ENCODE results near the gene SCTR. TPM values are rescaled to one million over a fixed set of nuclear protein-coding genes. Genes with fewer than 3 reads are reported as not detected.

The SCTR gene
- total RNA-seq, 1 donor from 2014 or later, result not detected

DNA sequence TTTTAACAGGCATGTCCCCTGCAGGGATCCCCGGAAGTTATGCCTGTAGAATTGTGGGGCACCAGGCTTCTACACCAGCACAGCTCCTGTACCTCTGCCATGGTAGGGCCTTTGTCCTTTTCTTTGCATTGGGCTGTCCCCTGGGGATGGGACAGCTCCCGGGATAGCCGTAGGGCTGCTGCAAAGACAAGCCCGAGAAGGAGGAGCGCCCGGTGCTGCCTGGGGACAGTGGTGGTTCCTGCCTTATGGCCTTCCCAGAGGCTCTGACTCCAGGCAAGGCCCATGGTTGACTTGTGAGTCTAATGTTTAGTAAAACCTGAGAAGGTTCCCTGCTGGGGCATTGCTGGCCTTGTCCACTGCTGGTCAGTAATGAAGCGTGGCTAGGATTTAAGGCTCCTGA, 61.7 kb downstream of the SCTR start:
- TF ChIP-seq, protein P1, sequence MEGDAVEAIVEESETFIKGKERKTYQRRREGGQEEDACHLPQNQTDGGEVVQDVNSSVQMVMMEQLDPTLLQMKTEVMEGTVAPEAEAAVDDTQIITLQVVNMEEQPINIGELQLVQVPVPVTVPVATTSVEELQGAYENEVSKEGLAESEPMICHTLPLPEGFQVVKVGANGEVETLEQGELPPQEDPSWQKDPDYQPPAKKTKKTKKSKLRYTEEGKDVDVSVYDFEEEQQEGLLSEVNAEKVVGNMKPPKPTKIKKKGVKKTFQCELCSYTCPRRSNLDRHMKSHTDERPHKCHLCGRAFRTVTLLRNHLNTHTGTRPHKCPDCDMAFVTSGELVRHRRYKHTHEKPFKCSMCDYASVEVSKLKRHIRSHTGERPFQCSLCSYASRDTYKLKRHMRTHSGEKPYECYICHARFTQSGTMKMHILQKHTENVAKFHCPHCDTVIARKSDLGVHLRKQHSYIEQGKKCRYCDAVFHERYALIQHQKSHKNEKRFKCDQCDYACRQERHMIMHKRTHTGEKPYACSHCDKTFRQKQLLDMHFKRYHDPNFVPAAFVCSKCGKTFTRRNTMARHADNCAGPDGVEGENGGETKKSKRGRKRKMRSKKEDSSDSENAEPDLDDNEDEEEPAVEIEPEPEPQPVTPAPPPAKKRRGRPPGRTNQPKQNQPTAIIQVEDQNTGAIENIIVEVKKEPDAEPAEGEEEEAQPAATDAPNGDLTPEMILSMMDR (IDR thresholded peaks at IDR 0.05), result no peak

DNA sequence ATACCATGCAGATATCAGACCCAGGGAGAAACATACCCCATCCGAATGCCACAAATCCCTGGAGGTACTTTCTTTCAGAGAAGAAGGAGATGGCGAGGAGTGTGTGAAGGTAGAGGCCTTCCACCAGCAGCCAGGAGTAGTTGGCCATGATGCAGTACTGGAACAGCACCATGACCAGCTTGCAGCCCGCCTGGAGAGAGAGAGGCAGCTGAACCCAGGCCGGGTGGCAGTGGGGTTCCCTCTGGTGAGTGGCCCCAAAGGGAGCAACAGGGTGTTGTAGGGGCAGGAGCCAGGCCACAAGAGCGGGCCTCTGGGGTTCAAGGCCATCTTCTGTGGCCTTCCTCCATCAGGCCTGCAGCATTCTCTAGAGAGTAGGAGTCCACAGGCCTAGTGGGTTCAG, 62.5 kb downstream of the SCTR start:
- no peak for DNase-seq (ENCODE audit: low spot score)
- H3K4me1 ChIP-seq, result no peaks in the 10 kb centered on the region
- no peak overlapping the region for H3K9ac ChIP-seq
- H4K20me1 ChIP-seq (ENCODE audit: low read depth), result no peaks in the 10 kb centered on the region
- no peak overlapping the region for H3K4me2 ChIP-seq
- no peak for TF ChIP-seq EZH2phosphoT487 (IDR thresholded peaks at IDR 0.05)
- TF ChIP-seq, protein P1 (IDR thresholded peaks at IDR 0.05), result no peak
- no peak for TF ChIP-seq EZH2 (IDR thresholded peaks at IDR 0.05)
- Mint-ChIP-seq H3K9me3 (no peaks in the 10 kb centered on the region), H3K4me3 (no peak overlapping the region), H3K36me3 (no peaks in the 10 kb centered on the region), H3K27ac (no peak overlapping the region), H3K4me1 (peaks cover 3% of the 10 kb centered on the region), H3K27me3 (ENCODE audit: insufficient read depth, low read depth) (peaks cover 12% of the 10 kb centered on the region)
- H3K27ac ChIP-seq, result no peak overlapping the region
- H3K36me3 ChIP-seq, result no peaks in the 10 kb centered on the region
- no peak overlapping the region for H2AFZ ChIP-seq (replicated peaks)
- no peaks in the 10 kb centered on the region for H3K27me3 ChIP-seq
- no peak overlapping the region for H3K4me3 ChIP-seq
- no peaks in the 10 kb centered on the region for H3K9me3 ChIP-seq (ENCODE audit: low read depth)
- H3K79me2 ChIP-seq (ENCODE audit: low read depth), result no peaks in the 10 kb centered on the region
- H3F3A ChIP-seq (ENCODE audit: low read depth), result no peaks in the 10 kb centered on the region

More for the DNA sequence above, 61.7 kb downstream of the SCTR start:
- H3K4me2 ChIP-seq, result no peak overlapping the region
- Mint-ChIP-seq H3K36me3 (no peaks in the 10 kb centered on the region), H3K9me3 (no peaks in the 10 kb centered on the region), H3K27me3 (ENCODE audit: insufficient read depth, low read depth) (peaks cover 10% of the 10 kb centered on the region), H3K27ac (no peak overlapping the region), H3K4me3 (no peak overlapping the region), H3K4me1 (peaks cover 3% of the 10 kb centered on the region)
- H3K79me2 ChIP-seq (ENCODE audit: low read depth), result no peaks in the 10 kb centered on the region
- no peak overlapping the region for H3K27ac ChIP-seq
- no peaks in the 10 kb centered on the region for H3F3A ChIP-seq (ENCODE audit: low read depth)
- no peaks in the 10 kb centered on the region for H3K36me3 ChIP-seq
- H3K9me3 ChIP-seq (ENCODE audit: low read depth), result no peaks in the 10 kb centered on the region
- H4K20me1 ChIP-seq (ENCODE audit: low read depth), result no peaks in the 10 kb centered on the region
- no peak overlapping the region for H3K4me3 ChIP-seq
- H3K4me1 ChIP-seq, result no peaks in the 10 kb centered on the region
- no peaks in the 10 kb centered on the region for H3K27me3 ChIP-seq
- no peak overlapping the region for H2AFZ ChIP-seq (replicated peaks)
- no peak overlapping the region for H3K9ac ChIP-seq
- no peak for DNase-seq (ENCODE audit: low spot score)

DNA sequence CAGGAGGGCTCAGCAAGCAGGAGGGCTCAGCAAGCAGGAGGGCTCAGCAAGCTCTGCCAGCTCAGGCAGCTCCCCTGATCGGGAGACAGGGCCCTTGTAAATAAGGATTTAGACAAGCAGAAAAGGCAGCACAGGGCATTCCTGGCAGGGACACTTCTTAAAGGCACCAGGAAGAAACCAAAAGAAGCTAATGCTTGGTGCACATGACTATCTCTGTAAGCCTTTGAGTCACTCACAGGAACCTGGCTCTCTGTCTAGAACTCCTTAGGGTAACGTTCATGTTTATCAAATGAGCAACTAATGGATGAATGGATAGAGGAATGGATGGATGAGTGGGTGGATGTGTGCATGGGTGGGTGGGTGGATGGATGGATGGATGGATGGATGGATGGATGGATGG, 64.2 kb downstream of the SCTR start:
- TF ChIP-seq EZH2phosphoT487 (IDR thresholded peaks at IDR 0.05), result no peak
- no peak for TF ChIP-seq EZH2 (IDR thresholded peaks at IDR 0.05)
- TF ChIP-seq, protein P1 (IDR thresholded peaks at IDR 0.05), result no peak

More for the DNA sequence above, 64.2 kb downstream of the SCTR start:
- Histone ChIP-seq H3K27me3 (no peaks in the 10 kb centered on the region), H4K20me1 (ENCODE audit: low read depth) (no peaks in the 10 kb centered on the region), H3K36me3 (no peaks in the 10 kb centered on the region), H3K9me3 (ENCODE audit: low read depth) (no peaks in the 10 kb centered on the region), H3K4me1 (no peaks in the 10 kb centered on the region), H3K79me2 (ENCODE audit: low read depth) (no peaks in the 10 kb centered on the region), H3K4me2 (no peak overlapping the region), H3K27ac (no peak overlapping the region), H3K9ac (no peak overlapping the region), H3K4me3 (no peak overlapping the region), H2AFZ (replicated peaks) (no peak overlapping the region), H3F3A (ENCODE audit: low read depth) (no peaks in the 10 kb centered on the region)
- Mint-ChIP-seq H3K27ac (no peak overlapping the region), H3K4me3 (no peak overlapping the region), H3K27me3 (ENCODE audit: insufficient read depth, low read depth) (peaks cover 14% of the 10 kb centered on the region), H3K9me3 (peaks cover 5% of the 10 kb centered on the region), H3K4me1 (peaks cover 10% of the 10 kb centered on the region), H3K36me3 (no peaks in the 10 kb centered on the region)
- no peak for DNase-seq (ENCODE audit: low spot score)
